Inflammatory macrophage treated with lipopolysaccharide for 4 hours (primary cell): ENCODE measurements around the gene SMG6.

ENCODE experiments used
- DNase-seq: peaks from one replicate; pipeline ENCODE4 v3.0.0-alpha.2; 2020

Gene SMG6

DNA sequence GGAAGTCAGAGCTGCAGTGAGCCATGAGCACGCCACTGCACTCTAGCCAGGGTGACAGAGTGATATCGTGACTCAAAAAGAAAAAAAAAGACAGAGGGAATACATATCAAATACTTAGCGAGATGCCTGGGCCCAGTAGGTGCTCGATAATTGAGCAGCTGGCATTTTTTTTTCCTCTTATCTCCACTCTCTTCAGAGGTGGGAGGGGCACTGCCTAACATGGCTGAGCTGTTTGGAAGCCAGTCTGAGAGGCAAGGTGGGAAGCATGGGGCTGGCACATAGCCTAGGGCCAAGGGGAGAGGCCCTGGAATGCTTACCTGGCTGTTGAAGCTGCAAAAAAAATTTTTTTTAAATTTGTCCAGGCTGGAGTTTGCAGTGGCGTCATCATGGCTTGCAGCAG, 210.2 kb downstream of the SMG6 start:
- DNase-seq, result no peak

DNA sequence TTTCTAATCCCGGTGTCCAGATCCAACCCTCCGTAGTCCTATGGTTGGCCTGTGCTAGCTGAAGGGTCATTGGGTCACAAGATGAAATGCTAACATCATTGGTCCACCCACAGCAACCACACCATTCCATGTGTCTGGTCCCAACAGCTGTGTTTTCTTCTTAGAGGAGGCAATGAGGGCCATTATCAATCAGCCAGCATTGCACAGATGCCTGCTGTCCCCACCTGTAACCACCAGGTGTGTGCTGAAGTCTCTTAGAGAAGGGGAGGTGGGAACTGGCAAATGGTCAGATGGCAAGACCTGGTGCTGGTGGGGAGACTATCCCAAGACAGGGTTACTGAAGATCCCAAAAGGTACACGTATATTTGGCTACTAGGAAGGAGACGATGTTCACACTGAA, 211.3 kb downstream of the SMG6 start:
- DNase-seq, result no peak

DNA sequence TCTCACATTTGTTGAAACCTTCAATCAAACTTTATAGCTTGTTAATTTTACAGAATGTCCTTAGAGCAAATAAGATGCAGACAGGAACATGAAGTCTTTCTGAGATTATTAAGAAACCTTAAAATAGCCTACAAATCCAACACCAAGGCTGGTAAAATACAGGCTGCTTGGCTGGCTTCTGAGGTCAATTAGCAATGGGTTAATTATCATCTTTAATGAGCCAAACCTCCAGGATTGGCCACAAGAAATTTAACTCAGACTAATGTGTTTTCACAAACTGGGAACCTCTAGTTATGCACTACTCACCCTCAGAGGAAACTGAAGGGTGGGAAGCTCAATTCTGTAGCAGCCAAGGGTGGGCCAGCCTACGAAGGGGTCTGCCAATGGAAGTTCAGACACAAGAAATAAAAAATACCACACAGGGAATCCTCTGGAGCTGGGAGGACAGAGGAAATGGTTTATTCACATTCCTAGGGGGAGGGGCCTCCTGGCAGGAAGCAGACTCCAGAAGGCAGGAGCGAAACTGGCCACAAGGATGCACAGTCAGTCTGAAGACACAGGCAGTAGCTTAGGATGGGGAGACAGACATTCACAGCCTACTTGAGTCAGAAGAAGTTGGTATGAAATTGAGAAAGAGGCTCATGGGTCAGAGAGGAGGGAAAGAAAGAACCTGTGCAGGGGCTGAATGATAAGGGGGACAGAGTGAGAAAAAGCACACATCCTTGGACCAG, 212.6 kb downstream of the SMG6 start:
- DNase-seq, result peak; percentile 40

DNA sequence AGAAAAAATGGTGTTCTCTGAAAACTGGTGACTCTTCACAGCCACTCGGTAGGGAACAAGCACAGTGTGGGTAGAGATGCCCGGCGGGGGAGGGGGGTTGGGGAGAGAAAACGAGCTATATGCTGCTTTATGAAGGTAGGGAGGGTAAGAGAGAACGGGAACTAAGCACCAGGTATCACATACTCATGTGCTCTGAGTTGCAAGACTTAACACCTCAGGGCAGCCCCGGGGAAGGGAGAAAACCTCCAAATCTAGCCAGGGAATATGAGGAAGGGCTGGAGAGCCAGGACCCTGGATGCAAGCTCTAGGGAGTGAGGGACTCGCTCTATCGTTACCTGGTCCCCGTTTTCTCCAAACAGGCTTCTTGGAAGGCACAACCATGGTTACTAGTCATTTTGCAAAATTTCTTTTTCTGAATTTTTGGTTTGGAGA, 213.4 kb downstream of the SMG6 start:
- peak; percentile 41 for DNase-seq

DNA sequence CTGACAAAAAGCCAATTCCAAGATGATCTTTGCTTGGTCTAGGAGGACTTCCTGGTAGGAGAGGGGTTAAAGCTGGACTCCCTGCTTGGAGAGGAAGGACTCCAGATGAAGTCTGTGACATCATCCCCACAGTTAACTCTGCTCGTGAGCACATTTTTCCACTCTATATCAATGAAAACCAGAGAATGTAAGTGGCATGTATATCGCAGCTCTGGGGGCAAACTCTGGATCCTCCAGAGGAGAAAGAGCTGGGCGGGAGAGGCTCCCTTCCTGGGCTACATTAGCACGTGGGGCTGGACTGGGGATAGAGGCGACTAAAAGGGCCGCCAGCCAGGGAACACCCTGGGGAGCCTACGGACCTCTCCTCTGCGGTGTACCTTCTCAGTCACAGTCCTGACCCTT, 214.6 kb downstream of the SMG6 start:
- peak; percentile 67 for DNase-seq

DNA sequence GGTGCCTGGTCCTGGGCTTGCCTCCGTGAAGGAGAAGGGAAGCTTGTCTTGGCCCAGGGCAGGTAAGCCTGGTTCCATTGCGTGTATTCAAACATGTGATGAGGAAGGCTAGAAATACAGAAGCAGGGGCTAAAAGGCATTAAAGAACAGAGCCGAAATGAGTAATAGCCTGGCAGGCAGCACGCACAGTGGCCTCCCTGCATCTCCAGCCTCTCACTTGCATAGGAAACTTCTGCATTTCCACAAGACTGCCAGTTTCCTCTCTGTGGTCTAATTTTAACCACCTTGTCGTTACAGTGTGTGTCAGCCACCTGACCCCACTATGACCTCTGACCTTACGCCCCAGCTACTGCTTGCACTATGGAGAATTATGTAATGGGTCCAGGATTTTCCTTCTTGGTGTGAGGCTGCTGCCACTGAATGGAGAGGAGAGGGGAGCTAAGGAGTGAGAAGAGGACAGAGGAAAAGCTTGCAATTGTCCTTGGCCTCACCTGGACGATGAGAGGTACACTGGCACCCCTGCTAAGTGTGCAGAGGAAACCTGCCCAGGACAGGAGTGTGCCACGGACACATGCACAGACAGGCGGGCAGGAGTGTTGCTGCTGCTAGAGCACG, 215.9 kb downstream of the SMG6 start:
- peak; percentile 97 for DNase-seq

DNA sequence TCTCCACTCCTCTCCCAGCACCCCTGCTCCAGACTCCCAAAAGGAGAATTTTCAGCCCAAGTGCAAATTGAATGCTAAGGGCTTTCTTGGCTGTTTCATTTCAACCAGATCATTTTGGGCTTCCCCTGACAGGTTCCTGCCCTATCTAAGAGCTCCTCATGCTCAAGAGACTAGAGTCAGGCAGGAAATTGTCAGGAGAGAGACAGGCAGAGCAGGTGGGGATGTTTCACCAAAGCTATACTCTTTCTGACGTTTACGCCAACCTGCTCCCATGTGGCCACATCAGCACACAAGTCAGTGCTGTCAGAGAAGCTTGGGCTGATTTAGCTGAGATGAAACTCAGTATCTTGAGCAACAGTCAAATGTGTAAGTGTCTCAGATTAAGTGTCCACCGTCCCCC, 217.3 kb downstream of the SMG6 start:
- no peak for DNase-seq

DNA sequence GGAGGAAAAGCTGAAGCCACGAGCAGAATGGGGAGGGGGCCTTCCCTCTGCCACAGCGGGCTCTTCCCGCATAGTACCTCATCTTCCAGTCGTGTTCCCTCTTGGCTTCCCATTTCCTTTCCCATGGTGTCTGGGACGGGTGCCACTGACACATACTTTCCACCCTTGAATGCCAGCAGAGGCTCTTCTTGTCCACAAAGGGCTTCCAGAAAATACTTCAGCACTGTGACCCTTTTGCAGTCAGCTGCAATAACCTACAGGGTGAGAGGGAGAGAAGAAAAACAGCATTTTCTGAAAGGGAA, 218.0 kb downstream of the SMG6 start:
- no peak for DNase-seq

DNA sequence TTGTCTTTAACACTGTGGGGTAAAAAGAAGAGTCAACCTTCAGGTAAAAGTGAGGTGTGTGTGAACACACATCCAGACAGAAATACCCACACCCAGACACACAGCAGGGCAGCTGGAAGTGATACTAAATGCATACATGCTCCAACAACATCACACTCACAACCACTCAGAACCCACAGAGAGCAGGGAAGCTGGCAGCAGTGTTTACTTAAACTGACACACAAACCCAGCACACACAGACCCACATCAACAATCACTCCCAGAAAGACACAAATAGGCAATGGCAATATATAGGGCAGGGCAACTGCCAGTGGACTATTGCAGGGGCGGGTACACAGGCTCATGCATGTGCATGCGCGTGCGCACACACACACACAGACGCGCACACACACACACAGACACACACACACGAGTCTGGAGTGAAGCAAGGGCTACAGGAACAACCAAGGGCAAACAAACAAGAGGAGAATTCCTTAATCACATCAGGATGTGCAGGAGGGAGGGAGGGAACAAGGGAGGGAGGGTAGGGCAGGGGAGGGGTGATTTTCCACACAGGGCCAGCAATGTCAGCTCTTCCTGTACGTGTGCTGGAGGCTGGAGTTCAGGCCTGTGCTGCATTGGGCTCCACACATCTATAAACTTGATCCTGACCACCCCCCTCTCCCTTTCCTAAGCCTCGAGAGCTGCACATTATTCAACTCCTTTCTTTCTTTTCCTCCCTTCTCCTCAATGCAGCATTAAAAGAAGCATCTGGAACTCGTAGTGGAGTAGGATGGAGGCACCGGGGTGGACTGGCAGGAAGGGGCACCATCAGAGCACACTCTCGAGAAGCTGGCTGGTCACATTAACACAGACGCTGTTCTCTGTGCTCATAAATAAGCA, 218.6 kb downstream of the SMG6 start:
- DNase-seq, result peak; percentile 16

DNA sequence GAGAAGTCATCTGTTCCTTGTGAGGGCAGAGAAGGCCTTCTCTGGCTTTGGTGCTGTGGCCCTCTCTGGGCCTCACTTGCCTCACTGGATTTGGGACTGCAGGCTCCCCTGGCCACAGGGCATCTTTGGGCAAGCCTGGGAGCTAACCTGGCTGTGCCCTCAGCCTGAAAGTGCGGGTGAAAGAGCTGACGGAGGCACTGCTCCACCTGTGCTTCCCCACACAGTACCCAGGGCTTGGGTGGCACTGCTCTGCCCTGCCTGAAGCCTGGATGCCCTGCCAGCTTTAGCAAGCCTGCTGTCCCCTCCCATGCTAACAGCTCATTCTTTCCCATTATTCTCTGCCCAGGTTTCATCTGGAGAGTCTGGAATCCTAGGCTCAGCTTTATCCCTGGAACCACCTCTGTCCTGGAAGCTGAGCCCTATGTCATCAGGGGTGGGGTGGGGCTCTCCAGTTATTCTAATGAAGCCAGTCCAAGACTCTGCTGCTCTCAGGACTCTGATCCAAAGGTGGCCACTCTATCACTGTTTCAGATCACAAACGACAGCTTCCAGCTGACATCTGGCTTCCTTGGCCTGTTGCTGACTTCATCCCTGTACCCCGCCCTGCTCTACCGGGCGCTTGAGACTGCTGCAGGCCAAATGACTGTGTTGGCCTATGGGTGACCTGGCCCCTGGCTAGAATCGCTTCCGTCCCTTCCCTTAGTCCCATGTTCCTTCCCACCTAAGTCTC, 219.4 kb downstream of the SMG6 start:
- peak; percentile 55 for DNase-seq

DNA sequence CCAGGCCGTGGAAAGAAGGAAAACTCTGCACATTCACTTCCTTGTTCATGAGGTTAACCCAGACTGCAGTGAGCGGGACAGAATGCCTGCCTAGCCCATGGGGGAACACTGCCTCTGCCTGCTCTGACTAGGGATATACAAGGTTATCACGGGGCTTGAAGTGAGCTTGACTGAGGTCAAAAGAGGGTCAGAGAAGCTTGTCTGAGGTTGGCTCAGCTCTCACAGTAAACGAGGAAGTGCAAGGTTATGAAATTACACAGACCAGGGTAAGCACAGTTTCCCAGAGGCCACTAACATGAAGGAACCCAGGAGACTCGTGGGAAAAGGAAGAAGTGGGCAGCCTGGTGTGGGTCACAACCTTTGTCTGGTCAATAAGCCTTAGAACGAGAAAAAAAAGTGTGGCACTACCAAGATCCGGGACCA, 220.0 kb downstream of the SMG6 start:
- DNase-seq, result peak; percentile 98

DNA sequence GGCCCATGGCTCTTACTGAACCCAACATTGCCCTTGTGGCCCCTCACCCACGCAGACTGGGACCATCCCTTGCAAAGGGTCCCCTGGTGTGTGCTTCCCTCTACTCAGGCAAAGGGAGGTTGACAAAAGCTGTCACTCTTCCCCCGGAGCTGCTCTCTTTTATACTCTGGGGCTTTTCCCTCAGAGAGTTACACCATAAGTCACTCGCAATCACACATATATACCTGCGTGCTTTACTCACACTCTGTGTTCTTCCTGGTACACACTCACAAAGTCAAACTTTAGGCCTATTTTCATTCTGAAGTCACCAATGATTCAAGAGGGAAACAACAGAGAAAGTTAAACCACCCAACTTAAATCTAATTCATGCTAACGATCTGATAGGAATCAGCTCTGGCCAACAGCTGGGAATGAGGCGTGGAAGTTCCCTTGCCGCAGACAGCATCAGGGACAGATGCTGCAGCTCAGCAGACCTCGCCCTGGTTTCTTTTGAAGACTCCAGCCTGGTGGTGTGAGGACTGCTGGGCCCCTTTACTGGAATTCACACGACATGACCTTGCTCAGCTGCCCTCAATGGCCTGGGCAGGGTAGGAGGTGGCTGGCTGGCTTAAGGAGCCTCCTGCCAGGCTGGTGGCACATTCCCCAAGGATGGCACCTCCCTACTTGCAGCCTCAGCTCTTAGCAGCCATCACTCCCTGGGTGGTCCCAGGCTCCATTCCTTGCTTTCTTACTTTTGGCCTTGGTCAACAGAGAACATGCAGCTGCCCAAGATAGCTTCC, 221.4 kb downstream of the SMG6 start:
- DNase-seq, result no peak

DNA sequence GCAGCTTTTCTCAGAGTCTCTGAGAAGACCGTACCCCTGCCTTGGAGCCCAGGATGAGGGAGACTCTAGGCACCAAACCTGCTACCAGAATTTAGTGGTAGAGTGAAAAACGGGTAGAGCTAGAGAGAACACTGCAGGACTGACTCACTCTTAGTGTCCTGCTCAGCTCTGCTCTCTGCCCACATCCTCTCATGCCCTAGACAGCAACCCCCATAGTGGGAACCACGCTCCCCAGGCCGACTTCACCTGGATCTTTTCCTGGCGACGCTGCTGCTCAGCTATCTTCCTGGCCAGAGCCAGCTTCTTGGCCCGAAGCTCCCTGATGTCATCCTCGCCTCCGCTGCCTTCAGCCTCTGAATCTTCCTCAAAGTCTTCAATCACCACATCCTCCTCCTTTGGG, 222.0 kb downstream of the SMG6 start:
- DNase-seq, result peak; percentile 24

DNA sequence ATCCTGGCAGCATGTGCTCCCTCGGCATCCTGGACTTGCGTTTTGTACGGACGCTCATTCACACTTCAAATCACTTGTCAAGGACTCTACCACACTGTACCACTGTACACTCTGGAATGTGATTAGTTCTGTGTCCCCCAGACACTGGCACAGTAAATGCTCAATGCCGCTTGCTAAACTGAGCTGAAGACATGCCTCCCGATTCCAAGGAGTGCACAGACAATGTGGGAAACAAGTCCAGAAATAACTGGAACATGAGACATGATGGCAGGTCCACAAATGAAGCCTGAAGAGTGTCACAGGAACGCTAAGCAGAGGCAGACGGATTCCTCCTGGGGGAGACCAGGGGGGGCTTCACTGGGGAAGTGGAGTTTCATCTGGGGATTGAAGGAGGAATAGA, 226.5 kb downstream of the SMG6 start:
- no peak for DNase-seq

DNA sequence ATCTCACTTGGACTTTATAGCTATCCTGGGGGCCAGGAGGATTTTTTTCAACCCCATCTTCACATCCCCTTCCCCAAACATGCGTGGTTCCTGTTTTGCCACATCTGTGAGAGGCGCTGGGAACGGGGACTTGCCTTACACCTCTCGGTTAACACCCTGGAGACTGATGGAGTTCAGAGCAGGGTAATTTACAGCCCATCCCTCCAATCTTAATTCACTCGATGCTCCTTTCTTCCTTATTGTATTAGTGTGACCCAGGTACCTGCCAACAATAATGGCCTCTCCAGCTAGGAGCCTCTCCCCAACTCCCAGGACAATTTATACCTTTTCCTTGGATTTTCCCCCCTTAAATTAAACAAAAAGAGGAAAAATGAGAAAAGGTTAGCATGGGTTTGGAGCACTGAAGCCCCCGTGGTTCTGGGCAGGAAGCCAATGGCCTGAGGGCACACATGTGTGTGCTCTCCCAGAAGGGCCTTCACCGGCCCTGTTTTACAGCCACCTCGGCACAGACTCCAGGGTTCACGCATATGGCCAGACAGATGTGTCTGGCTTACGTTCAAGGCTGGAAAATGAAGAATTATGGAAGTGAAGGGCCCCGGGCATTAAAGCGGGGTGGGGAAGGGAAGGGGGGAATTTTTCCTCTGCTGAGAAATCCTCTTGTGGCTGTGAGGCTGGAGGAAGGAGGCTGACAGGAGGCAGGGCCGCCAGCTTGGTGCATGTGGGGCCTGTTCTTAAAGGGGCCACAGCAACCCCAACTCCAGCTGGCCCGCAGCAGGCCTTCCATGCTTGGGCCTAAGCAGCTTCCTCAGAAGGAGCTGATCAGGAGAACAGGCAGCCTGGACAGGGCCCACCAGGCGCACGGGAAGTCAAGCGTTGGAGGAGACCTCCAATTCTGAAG, 227.2 kb downstream of the SMG6 start:
- no peak for DNase-seq

DNA sequence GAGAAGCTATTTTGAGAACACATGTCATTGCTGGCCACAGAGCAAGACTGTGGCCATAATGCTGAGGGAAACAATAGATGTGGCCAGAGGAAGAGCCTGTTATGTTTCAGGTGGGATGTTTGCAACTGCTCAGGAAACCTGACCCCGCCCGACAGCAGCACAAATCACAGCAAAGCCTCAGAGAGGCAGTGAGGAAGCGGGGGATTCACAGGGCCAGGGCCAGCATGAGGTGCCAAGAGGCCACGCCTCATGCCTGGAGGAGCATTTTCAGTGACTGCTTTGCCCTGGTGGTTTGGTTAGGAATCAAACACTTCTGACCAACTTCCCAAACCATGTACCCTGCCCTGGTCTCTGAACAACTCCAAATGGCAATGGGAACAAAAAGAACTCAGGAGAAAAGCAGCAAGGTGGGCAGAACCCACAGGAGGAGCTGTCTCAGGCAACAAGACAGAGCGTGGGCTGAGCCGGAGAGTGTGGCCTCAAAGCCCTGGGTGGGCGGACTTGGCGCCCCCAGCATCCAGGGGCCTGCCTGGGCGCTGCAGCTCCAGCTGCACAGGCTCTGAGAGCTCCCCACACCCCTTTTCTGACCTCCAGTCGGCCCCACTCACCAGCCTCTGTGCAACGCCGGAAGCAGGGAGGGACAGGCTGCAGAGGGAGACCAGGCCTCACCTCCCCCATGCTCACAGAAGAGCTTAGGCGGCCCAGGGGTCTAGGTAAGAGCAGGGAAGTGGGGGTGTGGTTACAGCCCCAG, 228.1 kb downstream of the SMG6 start:
- no peak for DNase-seq

DNA sequence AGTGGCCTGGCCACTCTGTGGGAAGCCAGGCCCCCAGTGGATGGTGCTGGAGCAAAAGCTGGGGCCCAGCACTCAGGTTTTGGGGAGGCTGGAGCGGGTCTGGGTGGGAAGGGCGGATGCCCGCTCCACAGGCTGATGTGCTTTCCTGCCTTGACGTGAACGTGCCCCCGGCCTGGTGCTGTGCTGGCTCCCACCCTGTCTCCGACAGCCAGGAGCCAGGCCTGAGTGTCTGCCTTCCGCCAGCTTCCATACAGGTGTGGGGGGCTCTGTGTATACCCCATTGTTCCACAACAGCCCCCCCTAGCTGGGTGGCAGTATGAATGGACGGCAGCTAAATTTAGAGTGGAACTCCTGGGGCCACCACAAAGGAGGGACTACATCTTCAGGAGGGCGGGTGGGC, 228.7 kb downstream of the SMG6 start:
- DNase-seq, result no peak

DNA sequence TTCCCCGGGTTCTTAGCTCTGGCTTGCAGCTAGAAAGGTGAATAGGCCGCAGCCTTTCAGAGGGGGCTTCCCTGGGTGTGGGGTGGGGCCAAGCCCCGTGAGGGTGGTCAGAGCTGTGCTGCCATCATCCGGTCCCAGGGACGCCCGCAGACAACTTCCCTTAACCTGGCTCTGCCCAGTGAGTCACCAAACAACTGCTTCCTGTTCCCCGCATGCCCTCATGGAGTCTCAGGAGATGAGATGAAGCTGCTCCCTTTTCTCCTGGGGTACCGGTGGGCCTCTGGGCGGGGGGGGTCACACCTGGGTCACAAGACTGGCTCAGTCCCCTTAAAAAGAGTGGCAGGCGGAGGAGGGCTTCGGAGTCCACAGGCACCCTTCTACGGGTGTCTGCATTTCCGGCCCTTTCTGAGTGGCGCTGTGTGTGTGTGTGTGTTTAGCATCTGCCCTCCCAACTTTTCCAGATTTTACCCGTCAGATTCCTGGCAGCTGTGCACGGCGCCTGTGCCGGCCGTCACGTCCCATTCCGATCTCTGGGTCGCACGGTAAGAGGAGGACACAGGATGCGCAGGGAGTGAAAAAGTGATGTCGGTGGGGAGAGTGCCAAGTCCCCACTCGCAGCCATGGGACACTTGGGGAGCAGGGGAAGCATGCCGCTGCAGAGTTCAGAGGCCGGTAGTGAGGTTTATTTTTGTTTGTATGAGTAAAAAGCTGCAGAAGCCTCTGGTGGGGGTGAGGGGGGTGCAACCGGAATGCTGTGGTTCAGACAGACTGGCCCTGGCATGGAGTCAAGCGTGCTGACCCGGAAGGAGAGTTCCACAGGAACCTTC, 231.9 kb downstream of the SMG6 start:
- DNase-seq, result peak; percentile 51

DNA sequence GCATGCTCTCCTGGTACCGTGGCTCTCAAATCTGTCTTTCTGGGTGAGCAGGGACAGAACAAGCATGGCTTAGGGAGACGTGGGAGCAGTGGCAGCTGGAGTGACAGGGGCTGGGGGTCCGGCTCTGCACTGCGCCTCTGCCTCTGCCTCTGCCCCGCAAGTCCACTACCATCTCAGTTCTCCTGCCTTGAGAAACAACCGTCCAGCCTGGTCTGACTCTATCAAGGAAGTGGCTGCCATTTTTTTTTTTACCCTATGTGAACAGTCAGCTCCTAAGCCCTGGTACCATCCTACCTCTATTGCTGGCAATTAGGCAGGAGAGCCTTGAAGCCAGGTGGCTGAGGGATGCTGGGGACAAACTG, 232.6 kb downstream of the SMG6 start:
- no peak for DNase-seq
